ENCODE measurements around the gene CDC42SE1.

The CDC42SE1 gene

GRCh38 chr1:151059109-151060006 is at the start of gene CDC42SE1:
Gene CDC42SE1, minus strand, starts transcription at chr1:151059622. Its CDS starts 3,892 bp downstream, at chr1:151055730.
- no peaks in the 10 kb centered on the region for H3K9me2 ChIP-seq (ENCODE audit: low read depth, low read length)
- TF ChIP-seq CTCF (IDR thresholded peaks at IDR 0.05; ENCODE audit: low read length) (peak; percentile 72), EZH2 (IDR thresholded peaks at IDR 0.05; ENCODE audit: borderline replicate concordance, low read length) (no peak)
- H3K27ac ChIP-seq (ENCODE audit: low read depth, low read length, poor library complexity, severe bottlenecking) = peak within 1 kb of the TSS; percentile 64
- peaks cover 46% of the 10 kb centered on the region for H3K4me1 ChIP-seq (ENCODE audit: insufficient read depth, low read length, severe bottlenecking)
- H3K4me2 ChIP-seq (ENCODE audit: low read length) = peak within 1 kb of the TSS; percentile 96
- H3K27me3 ChIP-seq (ENCODE audit: insufficient read depth, low read length) = no peaks in the 10 kb centered on the region
- H2AFZ ChIP-seq (ENCODE audit: low read length) = peak within 1 kb of the TSS; percentile 39
- peak within 1 kb of the TSS; percentile 86 for H3K9ac ChIP-seq (ENCODE audit: low read length)
- peak within 1 kb of the TSS; percentile 81 for H3K4me3 ChIP-seq (ENCODE audit: low read depth, low read length, poor library complexity, severe bottlenecking)
- peaks cover 19% of the 10 kb centered on the region; the same call in 1 of the 2 replicates for H3K79me2 ChIP-seq (ENCODE audit: insufficient read depth, low read length)
- peaks cover 26% of the 10 kb centered on the region for H3K36me3 ChIP-seq (ENCODE audit: insufficient read depth, low read length)
- 0 out of 2 replicates have a peak, but pooled peaks cover 3% of the 10 kb centered on the region for H3F3A ChIP-seq (ENCODE audit: insufficient read depth, low read length)
- H4K20me1 ChIP-seq (ENCODE audit: insufficient read depth, low read length) = no peaks in the 10 kb centered on the region
- no peaks in the 10 kb centered on the region for H3K9me3 ChIP-seq (ENCODE audit: low read length)

DNA sequence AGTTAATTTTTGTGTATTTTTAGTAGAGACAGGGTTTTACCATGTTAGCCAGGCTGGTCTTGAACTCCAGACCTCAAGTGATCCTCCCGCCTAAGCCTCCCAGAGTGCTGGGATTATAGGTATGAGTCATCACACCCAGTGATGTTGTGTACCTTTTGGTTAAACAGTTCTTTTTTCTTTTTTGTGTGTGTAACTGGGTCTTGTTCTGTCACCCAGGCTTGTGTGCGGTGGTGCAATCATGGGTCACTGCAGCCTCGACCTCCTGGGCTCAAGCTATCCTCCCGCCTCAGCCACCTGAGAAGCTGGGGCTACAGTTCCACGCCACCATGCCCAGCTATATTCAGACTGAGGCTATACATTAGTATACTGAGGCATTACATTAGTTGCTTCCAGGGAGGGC is 48.9 kb upstream of the CDC42SE1 start:
- H3K4me1 ChIP-seq (ENCODE audit: insufficient read depth, low read length, severe bottlenecking) = no peaks in the 10 kb centered on the region
- no peak overlapping the region for H3K9ac ChIP-seq (ENCODE audit: low read length)
- no peaks in the 10 kb centered on the region for H3K9me3 ChIP-seq (ENCODE audit: low read length)
- no peak overlapping the region for H2AFZ ChIP-seq (ENCODE audit: low read length)
- H3K27ac ChIP-seq (ENCODE audit: low read depth, low read length, poor library complexity, severe bottlenecking) = no peak overlapping the region
- TF ChIP-seq CTCF (IDR thresholded peaks at IDR 0.05; ENCODE audit: low read length) (no peak), EZH2 (IDR thresholded peaks at IDR 0.05; ENCODE audit: borderline replicate concordance, low read length) (no peak)
- no peaks in the 10 kb centered on the region for H3K79me2 ChIP-seq (ENCODE audit: insufficient read depth, low read length)
- no peak overlapping the region for H3K4me3 ChIP-seq (ENCODE audit: low read depth, low read length, poor library complexity, severe bottlenecking)
- H3K4me2 ChIP-seq (ENCODE audit: low read length) = no peak overlapping the region
- no peaks in the 10 kb centered on the region for H3K9me2 ChIP-seq (ENCODE audit: low read depth, low read length)
- H4K20me1 ChIP-seq (ENCODE audit: insufficient read depth, low read length) = no peaks in the 10 kb centered on the region
- no peaks in the 10 kb centered on the region for H3K36me3 ChIP-seq (ENCODE audit: insufficient read depth, low read length)
- H3K27me3 ChIP-seq (ENCODE audit: insufficient read depth, low read length) = no peaks in the 10 kb centered on the region
- no peaks in the 10 kb centered on the region for H3F3A ChIP-seq (ENCODE audit: insufficient read depth, low read length)

DNA sequence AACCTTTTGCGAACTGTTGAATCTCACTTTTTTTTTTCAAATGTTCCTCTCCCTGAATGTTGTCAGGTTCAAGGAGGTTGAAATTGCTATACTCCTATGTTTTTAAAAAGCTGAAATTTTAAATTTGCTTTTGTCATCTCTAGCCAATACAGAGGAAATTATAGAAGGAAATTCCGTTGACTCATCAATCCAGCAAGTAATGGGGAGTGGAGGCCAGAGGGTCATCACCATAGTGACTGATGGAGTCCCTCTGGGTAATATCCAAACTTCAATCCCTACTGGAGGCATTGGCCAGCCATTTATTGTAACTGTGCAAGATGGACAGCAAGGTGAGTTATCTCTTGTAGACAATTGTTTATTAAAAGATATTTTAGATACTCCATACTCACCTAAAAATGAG is 47.5 kb upstream of the CDC42SE1 start:
- Histone ChIP-seq H3K27me3 (ENCODE audit: insufficient read depth, low read length) (no peaks in the 10 kb centered on the region), H3K9me2 (ENCODE audit: low read depth, low read length) (no peaks in the 10 kb centered on the region), H2AFZ (ENCODE audit: low read length) (no peak overlapping the region), H3K4me2 (ENCODE audit: low read length) (no peak overlapping the region), H3K36me3 (ENCODE audit: insufficient read depth, low read length) (no peaks in the 10 kb centered on the region), H3K4me3 (ENCODE audit: low read depth, low read length, poor library complexity, severe bottlenecking) (no peak overlapping the region), H3K9ac (ENCODE audit: low read length) (no peak overlapping the region), H3K27ac (ENCODE audit: low read depth, low read length, poor library complexity, severe bottlenecking) (no peak overlapping the region), H3K79me2 (ENCODE audit: insufficient read depth, low read length) (no peaks in the 10 kb centered on the region), H3K4me1 (ENCODE audit: insufficient read depth, low read length, severe bottlenecking) (no peaks in the 10 kb centered on the region), H4K20me1 (ENCODE audit: insufficient read depth, low read length) (no peaks in the 10 kb centered on the region), H3K9me3 (ENCODE audit: low read length) (no peaks in the 10 kb centered on the region), H3F3A (ENCODE audit: insufficient read depth, low read length) (no peaks in the 10 kb centered on the region)
- no peak for TF ChIP-seq CTCF (IDR thresholded peaks at IDR 0.05; ENCODE audit: low read length)
- TF ChIP-seq EZH2 (IDR thresholded peaks at IDR 0.05; ENCODE audit: borderline replicate concordance, low read length) = no peak
